NB4 (cell line): ENCODE measurements around the gene CSTPP1.

Experiments used
- DNase-seq: peaks from one replicate; pipeline ENCODE4 v3.0.0; 2010; ENCODE audit warnings: low read depth
- H3K4me3 ChIP-seq: one replicate; pipeline ENCODE4 v1.5.1; 2011; ENCODE audit warnings: mild to moderate bottlenecking, low read depth, low read length, moderate library complexity
- MYC ChIP-seq: IDR thresholded peaks from 2 replicates; pipeline ENCODE4 v1.6.1; 2011; ENCODE audit warnings: low read depth, low read length
- POLR2A ChIP-seq: IDR thresholded peaks from 2 replicates; pipeline ENCODE4 v1.6.1; 2011; ENCODE audit warnings: mild to moderate bottlenecking; ENCODE audit not compliant: insufficient read length; ENCODE audit errors: extremely low read depth
- TF ChIP-seq, protein P1 (sequence below): IDR thresholded peaks from one replicate; pipeline ENCODE4 v1.5.1; 2012; ENCODE audit warnings: low read depth, low read length
- TF ChIP-seq, protein P2 (sequence below): IDR thresholded peaks from 2 replicates; pipeline ENCODE4 v1.6.1; 2011; ENCODE audit warnings: low read depth, low read length

CSTPP1 gene

DNA sequence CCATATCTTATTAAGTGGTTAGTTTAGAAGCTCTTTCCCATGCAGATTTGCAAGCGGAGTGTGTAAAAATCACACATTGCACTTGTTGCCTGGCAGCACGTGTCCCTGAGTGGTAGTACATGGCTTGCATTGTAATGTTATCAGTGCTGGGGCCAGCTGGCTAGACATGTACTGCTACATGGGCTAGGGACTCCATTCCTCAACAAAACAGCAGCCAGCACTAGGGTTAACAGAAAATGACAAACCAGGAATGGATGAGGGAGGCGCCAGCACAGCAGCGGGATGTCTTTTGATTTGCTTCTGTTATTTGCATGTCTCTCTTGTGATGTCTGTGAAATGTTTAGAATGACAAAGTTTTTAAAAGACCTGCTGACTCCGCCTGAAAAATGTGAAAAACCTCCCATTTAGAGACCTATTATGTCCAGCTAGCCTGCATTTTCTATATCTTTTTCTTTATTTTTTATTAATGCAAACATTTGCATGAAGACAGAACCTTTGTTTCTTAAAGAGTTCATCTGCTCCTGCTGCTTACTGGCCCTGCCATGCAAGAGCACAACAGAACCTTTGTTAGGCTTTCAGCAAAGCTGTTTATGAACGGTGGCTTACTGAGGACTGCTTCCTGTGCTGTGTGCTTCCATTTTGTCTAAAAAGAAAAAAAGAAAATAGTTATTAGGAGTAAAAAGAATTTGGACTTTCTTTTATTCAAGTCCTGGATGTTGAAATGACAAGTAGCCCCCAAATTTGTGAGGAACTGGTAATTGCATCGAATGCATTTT is 40.7 kb downstream of the CSTPP1 start:
- no peak for TF ChIP-seq MYC
- TF ChIP-seq, protein P1, sequence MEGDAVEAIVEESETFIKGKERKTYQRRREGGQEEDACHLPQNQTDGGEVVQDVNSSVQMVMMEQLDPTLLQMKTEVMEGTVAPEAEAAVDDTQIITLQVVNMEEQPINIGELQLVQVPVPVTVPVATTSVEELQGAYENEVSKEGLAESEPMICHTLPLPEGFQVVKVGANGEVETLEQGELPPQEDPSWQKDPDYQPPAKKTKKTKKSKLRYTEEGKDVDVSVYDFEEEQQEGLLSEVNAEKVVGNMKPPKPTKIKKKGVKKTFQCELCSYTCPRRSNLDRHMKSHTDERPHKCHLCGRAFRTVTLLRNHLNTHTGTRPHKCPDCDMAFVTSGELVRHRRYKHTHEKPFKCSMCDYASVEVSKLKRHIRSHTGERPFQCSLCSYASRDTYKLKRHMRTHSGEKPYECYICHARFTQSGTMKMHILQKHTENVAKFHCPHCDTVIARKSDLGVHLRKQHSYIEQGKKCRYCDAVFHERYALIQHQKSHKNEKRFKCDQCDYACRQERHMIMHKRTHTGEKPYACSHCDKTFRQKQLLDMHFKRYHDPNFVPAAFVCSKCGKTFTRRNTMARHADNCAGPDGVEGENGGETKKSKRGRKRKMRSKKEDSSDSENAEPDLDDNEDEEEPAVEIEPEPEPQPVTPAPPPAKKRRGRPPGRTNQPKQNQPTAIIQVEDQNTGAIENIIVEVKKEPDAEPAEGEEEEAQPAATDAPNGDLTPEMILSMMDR: no peak
- TF ChIP-seq POLR2A: no peak
- TF ChIP-seq, protein P2, sequence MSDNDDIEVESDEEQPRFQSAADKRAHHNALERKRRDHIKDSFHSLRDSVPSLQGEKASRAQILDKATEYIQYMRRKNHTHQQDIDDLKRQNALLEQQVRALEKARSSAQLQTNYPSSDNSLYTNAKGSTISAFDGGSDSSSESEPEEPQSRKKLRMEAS: no peak
- H3K4me3 ChIP-seq: no peak overlapping the region
- DNase-seq: no peak

DNA sequence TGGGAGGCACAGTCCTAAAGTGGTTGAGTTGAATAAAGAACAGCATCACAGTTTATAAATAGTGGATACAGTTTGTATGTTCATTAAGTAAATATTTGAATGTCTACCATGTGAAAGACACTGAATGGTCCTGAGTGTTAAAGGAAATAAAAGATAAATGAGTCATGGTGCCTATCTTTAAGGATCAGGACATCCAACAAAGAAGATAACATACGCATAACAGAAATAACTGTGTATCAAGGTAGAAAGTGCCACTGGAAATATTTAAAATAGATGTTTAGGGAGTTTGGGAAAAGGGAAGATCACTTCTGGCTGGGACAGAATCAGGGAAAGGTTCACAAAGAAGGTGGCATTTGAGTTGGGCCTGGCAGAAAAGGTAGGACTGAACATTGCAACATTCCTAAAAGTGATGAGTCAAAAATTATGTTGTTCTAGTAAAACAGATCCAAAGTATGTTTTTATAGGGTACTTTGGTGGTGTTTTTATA is 41.5 kb downstream of the CSTPP1 start:
- no peak overlapping the region for H3K4me3 ChIP-seq
- DNase-seq: no peak
- no peak for TF ChIP-seq POLR2A
- no peak for TF ChIP-seq MYC
- TF ChIP-seq, protein P1: no peak
- TF ChIP-seq, protein P2: no peak

DNA sequence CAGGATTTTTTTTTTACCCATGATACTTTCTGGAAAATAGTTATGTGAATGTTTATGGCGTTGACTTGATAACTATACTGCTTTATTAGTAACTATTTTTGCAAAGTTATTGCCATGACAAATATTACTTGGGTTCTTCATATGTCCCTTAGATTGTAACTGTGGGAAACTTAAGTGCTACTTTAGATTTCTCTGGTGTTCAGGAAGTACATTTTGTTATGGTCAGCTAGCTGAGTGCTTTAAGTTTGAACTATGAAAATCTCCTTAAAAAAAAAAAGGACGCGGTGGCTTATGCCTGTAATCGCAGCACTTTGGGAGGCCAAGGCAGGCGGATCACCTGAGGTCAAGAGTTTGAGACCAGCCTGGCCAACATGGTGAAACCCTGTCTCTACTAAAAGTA is 42.8 kb downstream of the CSTPP1 start:
- DNase-seq: no peak
- H3K4me3 ChIP-seq: no peak overlapping the region
- TF ChIP-seq, protein P1: no peak
- TF ChIP-seq, protein P2: no peak
- TF ChIP-seq POLR2A (no peak), MYC (no peak)

DNA sequence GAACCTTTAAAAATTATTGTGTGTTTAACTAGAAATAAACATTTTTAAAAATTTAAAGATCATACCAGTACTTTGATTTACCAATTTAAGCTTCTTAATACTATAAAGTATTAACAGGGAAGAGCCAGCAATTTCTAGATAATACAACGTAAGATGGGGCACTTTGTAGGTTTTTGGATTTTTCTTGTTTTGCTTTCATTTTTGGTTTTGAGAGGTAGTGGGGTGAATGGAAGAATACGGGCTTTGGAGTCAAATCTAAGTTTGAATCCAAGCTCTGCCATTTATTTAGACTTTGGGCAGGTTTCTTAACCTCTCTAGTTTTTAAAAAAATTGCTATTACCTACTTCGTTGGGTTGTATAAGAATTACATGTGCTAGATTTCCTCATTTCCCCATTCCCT is 44.9 kb downstream of the CSTPP1 start:
- H3K4me3 ChIP-seq: no peak overlapping the region
- TF ChIP-seq, protein P1: no peak
- TF ChIP-seq MYC: no peak
- TF ChIP-seq, protein P2: no peak
- no peak for TF ChIP-seq POLR2A
- DNase-seq: no peak

DNA sequence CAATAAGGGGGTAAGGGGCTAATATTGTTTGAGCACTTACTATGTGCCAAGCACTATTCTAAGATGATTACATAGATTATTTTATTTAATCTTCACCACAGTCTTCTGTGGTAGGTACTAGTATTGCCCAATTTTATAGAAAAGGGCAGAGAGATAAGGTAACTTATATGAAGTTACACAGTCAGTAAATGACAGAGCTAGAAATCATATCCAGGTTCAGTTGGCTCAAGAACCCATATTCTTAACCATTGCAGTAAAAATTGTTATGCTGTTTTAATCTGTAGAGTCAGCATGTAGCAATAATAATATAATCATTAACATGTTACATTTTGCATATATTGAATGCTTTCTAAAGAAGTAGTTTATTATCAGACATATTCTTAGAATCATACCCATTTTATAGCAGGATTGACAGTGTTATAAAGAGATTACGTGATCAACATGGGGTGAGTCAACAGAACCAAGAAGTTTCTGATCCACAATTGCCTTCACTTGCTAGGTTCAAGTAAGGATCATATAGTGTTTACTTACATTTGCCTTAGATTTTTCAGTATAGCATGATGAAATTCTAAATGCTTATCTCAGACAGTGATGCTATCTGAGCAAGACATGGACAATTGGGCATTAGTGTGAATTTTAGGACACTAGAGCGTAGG is 46.4 kb downstream of the CSTPP1 start:
- TF ChIP-seq POLR2A: no peak
- TF ChIP-seq, protein P2: no peak
- TF ChIP-seq MYC: no peak
- TF ChIP-seq, protein P1: no peak
- no peak for DNase-seq
- H3K4me3 ChIP-seq: no peak overlapping the region
